ENCODE results near the gene ZFYVE1.

GRCh38 chr14:72921396-72921795 lies 105.5 kb downstream of the ZFYVE1 start:
- TF ChIP-seq POLR2A (IDR thresholded peaks at IDR 0.05) (no peak), CTCF (IDR thresholded peaks at IDR 0.05) (no peak), POLR2AphosphoS5 (IDR thresholded peaks at IDR 0.05) (no peak)

Measured in prostate gland (tissue), 2 donors.